Measurements from ENCODE around the gene FCER1G.
"Not testable (repeated sequence)": the region's sequence is repeated elsewhere in the genome, so short reads cannot be mapped to it uniquely, and the experiment has no call there.

Gene FCER1G

GRCh38 chr1:161209790-161210409 lies 5.2 kb upstream of the FCER1G start:
- peak; percentile 69 for DNase-seq

- no peak for DNase-seq
Observed at GRCh38 chr1:161214369-161214768, 726 bp upstream of the FCER1G start.

GRCh38 chr1:161216945-161217712 lies 2.0 kb downstream of the FCER1G start:
- DNase-seq, result no peak

GRCh38 chr1:161217831-161218230 lies 2.7 kb downstream of the FCER1G start:
- no peak for DNase-seq

- no peak for DNase-seq
Observed at GRCh38 chr1:161218301-161219077, 3.4 kb downstream of the FCER1G start.

- no peak for DNase-seq
Observed at GRCh38 chr1:161219078-161219892, 4.2 kb downstream of the FCER1G start.

GRCh38 chr1:161220002-161220401 lies 4.9 kb downstream of the FCER1G start:
- no peak for DNase-seq

- no peak for DNase-seq
Observed at GRCh38 chr1:161222175-161223019, 7.3 kb downstream of the FCER1G start.

GRCh38 chr1:161223805-161224694 lies 9.0 kb downstream of the FCER1G start:
- no peak for DNase-seq

- DNase-seq, result not testable (repeated sequence)
Observed at GRCh38 chr1:161224695-161225087, 9.6 kb downstream of the FCER1G start.

GRCh38 chr1:161225178-161225533 lies 10.1 kb downstream of the FCER1G start:
- no peak for DNase-seq

- peak; percentile 96 for DNase-seq
Observed at GRCh38 chr1:161225534-161226319, 10.6 kb downstream of the FCER1G start, which contains the start of gene TOMM40L. TSS of gene TOMM40L (plus strand) at chr1:161226060. CDS start at chr1:161226490, 430 bp downstream.

- peak; percentile 9 for DNase-seq
Observed at GRCh38 chr1:161226320-161226711, 11.2 kb downstream of the FCER1G start.

- DNase-seq, result no peak
Observed at GRCh38 chr1:161226759-161227158, 11.7 kb downstream of the FCER1G start.

- peak; percentile 74 for DNase-seq
Observed at GRCh38 chr1:161227196-161227871, 12.2 kb downstream of the FCER1G start.

GRCh38 chr1:161228032-161228431 lies 12.9 kb downstream of the FCER1G start:
- DNase-seq, result no peak

GRCh38 chr1:161229896-161230295 lies 14.8 kb downstream of the FCER1G start:
- no peak for DNase-seq

- no peak for DNase-seq
Observed at GRCh38 chr1:161230762-161231161, 15.7 kb downstream of the FCER1G start.

- DNase-seq, result no peak
Observed at GRCh38 chr1:161233102-161233501, 18.0 kb downstream of the FCER1G start.

Measured in retina (tissue), 1 donor.